Mucosa of descending colon (tissue), 3 donors: ENCODE results near the gene GSK3B. TPM values are rescaled to one million over a fixed set of nuclear protein-coding genes. Genes with fewer than 3 reads are reported as not detected.

Source experiments
- ATAC-seq: fragments of 200-7000 bp; cut with Tn5 transposase; one replicate; pipeline ENCODE4 v1.9.1; 2020; ENCODE audit warnings: mild to moderate bottlenecking, moderate library complexity
- DNase-seq, 3 donors: peaks; one replicate each; pipeline ENCODE4 v3.0.0-alpha.2; 2020
- H3K36me3 ChIP-seq: fragments of 200-600 bp; one replicate; pipeline ENCODE4 v1.8.0; 2021; ENCODE audit warnings: low read depth, mild to moderate bottlenecking
- H3K4me1 ChIP-seq: fragments of 200-600 bp; one replicate; pipeline ENCODE4 v1.8.0; 2021; ENCODE audit warnings: low read depth, mild to moderate bottlenecking
- H3K4me3 ChIP-seq: fragments of 200-600 bp; one replicate; pipeline ENCODE4 v1.8.0; 2021; ENCODE audit warnings: mild to moderate bottlenecking
- H3K9me3 ChIP-seq: fragments of 200-600 bp; one replicate; pipeline ENCODE4 v1.8.0; 2021; ENCODE audit warnings: mild to moderate bottlenecking
- intact Hi-C, 2 donors: fragments of 100-400 bp; cut with DNase I in 1 of 2; cut with micrococcal nuclease in 1 of 2; formaldehyde crosslinking; loops; one replicate each; pipeline versions ENCODE4 v1.11.0 to v1.11.1; 2022; cut with DNase I, micrococcal nuclease
- total RNA-seq, 3 donors: library from RNA; stranded (reverse); fragmentation: NEBNext Ultra II Directional in 2 of 3; extraction: Animal tissue kit (Norgen Biotek cat#: 25700) in 2 of 3; gene quantifications; one replicate each; pipeline versions ENCODE4 v1.2.1 to v1.2.4, GENCODE V29; 2021 to 2023
- TF ChIP-seq, protein P1 (sequence below): fragments of 200-600 bp; IDR thresholded peaks from one replicate; pipeline ENCODE4 v1.8.0; 2022; ENCODE audit warnings: antibody characterized with exemption, mild to moderate bottlenecking
- donor health status: DM: no; HTN: no; CAD: no; lungs with moderate emphysema.
- donor health status: DM: no; HTN: no; CAD: no.
- donor health status: DM: no; HTN: yes; CAD: no.

Gene GSK3B
- total RNA-seq, 3 donors from 2014 or later, result 40.1 to 41.9 (median 41.0) TPM

DNA sequence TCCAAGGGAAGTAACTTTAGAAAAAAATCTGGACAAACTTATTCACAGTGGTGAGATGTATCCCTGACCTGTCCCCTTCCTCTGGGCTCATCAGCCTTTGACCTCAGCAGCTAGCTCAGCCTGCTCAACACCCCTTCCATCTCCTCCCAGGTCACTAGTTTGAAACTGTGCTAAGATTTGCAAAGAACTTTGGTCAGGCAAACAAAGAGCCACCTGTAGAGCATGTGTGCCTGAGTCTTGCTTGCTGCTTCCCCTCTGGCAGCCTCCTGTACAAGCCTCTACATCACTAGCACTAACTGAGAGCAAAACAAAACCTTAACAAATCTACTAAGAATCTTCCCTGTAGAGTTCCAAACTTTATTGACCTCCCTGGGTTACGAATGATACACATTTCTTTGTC is 268.4 kb downstream of the GSK3B start:
- no peaks in the 10 kb centered on the region for H3K9me3 ChIP-seq
- ATAC-seq, result peak; percentile 70
- DNase-seq, result no peak
- TF ChIP-seq, protein P1, sequence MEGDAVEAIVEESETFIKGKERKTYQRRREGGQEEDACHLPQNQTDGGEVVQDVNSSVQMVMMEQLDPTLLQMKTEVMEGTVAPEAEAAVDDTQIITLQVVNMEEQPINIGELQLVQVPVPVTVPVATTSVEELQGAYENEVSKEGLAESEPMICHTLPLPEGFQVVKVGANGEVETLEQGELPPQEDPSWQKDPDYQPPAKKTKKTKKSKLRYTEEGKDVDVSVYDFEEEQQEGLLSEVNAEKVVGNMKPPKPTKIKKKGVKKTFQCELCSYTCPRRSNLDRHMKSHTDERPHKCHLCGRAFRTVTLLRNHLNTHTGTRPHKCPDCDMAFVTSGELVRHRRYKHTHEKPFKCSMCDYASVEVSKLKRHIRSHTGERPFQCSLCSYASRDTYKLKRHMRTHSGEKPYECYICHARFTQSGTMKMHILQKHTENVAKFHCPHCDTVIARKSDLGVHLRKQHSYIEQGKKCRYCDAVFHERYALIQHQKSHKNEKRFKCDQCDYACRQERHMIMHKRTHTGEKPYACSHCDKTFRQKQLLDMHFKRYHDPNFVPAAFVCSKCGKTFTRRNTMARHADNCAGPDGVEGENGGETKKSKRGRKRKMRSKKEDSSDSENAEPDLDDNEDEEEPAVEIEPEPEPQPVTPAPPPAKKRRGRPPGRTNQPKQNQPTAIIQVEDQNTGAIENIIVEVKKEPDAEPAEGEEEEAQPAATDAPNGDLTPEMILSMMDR, result no peak
- no peak overlapping the region for H3K4me3 ChIP-seq
- no peaks in the 10 kb centered on the region for H3K4me1 ChIP-seq
- intact Hi-C loops, result no loop called here
- H3K36me3 ChIP-seq, result no peaks in the 10 kb centered on the region

DNA sequence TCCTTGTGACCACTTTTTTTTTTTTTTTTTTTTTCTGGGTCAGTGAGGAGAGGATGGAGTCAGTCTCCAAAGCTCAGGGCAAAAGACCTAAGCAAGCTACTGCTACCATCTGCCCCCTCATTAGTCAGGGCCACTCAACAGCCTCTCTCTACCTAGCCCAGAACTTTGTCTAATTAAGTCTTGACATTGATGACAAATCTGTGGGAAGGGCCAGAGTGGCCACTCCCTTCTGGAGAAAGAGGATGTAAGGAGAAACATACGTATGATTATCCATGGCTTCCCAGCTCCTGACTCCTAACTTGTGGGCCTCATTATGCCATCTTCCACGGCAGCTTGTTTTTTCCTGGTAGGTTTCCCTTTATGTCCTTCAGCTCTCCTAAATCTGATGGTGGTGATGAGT is 274.4 kb downstream of the GSK3B start:
- Histone ChIP-seq H3K4me1 (no peaks in the 10 kb centered on the region), H3K9me3 (no peaks in the 10 kb centered on the region), H3K36me3 (no peaks in the 10 kb centered on the region), H3K4me3 (no peak overlapping the region)
- TF ChIP-seq, protein P1, result no peak
- intact Hi-C loops, result no loop called here
- ATAC-seq (no peak), DNase-seq (no peak)

DNA sequence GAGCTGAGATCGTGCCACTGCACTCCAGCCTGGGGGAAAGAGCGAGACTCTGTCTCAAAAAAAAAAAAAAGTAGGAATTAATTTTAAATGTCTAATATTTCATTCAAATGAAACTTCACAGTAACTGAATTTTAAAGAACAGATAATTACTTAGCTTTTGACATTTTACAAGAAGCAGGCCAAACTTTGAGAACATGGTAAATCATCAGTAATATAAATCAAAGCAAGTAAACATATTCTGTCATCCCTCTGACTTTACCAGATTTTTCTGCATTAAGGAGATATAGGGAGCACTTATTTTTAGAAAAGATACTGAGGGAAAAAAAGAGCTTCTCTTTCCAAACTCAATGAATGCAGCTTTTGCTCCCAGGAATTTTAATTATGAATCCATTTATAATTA is 275.3 kb downstream of the GSK3B start:
- no peaks in the 10 kb centered on the region for H3K36me3 ChIP-seq
- no peaks in the 10 kb centered on the region for H3K4me1 ChIP-seq
- TF ChIP-seq, protein P1, result no peak
- intact Hi-C loops, result no loop called here
- ATAC-seq (no peak), DNase-seq (no peak)
- H3K4me3 ChIP-seq, result no peak overlapping the region
- no peaks in the 10 kb centered on the region for H3K9me3 ChIP-seq

DNA sequence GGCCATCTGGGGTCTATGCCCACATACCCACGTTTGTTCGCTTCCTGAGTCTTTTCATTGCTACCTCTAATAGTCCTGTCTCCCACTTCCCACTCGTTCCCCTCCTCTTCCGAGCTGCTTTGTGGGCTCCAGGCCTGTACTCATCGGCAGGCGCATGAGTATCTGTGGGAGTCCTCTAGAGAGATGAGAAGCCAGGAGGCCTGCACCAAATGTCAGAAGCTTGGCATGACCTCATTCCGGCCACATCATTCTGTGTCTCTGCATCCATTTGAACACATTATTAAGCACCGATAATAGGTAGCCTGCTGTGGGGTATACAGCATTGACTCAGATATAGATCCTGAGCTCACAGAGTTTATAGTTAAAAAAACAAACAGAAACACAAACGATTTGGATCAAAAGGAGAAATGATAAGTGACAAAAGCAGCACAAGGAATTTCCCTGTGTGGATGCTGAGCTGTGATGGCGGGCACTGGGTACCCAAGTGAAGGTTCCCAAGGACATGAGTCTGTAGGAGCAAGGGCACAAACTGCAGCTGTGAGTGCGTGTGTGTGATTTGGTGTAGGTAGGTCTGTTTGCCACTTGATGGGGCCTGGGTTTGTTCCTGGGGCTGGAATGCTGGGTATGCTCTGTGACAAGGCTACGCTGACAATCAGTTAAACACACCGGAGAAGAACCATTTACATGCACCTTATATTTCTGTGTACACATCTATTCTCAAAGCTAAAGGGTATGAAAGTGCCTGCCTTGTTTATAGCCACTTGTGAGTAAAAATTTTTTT is 276.5 kb downstream of the GSK3B start:
- TF ChIP-seq, protein P1, result no peak
- Histone ChIP-seq H3K9me3 (no peaks in the 10 kb centered on the region), H3K4me3 (no peak overlapping the region), H3K4me1 (no peaks in the 10 kb centered on the region), H3K36me3 (no peaks in the 10 kb centered on the region)
- DNase-seq, result no peak
- ATAC-seq, result no peak
- intact Hi-C loops, result no loop called here

DNA sequence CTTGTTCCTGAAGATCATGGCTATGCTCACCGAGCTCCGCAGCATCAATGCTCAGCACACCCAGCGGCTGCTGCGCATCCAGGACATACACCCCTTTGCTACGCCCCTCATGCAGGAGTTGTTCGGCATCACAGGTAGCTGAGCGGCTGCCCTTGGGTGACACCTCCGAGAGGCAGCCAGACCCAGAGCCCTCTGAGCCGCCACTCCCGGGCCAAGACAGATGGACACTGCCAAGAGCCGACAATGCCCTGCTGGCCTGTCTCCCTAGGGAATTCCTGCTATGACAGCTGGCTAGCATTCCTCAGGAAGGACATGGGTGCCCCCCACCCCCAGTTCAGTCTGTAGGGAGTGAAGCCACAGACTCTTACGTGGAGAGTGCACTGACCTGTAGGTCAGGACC is 277.2 kb downstream of the GSK3B start:
- Histone ChIP-seq H3K4me1 (no peaks in the 10 kb centered on the region), H3K4me3 (no peak overlapping the region), H3K36me3 (no peaks in the 10 kb centered on the region), H3K9me3 (no peaks in the 10 kb centered on the region)
- ATAC-seq, result no peak
- TF ChIP-seq, protein P1, result no peak
- no peak for DNase-seq
- intact Hi-C loops, result no loop called here
